ENCODE measurements around the gene ERCC5.

The ERCC5 gene

DNA sequence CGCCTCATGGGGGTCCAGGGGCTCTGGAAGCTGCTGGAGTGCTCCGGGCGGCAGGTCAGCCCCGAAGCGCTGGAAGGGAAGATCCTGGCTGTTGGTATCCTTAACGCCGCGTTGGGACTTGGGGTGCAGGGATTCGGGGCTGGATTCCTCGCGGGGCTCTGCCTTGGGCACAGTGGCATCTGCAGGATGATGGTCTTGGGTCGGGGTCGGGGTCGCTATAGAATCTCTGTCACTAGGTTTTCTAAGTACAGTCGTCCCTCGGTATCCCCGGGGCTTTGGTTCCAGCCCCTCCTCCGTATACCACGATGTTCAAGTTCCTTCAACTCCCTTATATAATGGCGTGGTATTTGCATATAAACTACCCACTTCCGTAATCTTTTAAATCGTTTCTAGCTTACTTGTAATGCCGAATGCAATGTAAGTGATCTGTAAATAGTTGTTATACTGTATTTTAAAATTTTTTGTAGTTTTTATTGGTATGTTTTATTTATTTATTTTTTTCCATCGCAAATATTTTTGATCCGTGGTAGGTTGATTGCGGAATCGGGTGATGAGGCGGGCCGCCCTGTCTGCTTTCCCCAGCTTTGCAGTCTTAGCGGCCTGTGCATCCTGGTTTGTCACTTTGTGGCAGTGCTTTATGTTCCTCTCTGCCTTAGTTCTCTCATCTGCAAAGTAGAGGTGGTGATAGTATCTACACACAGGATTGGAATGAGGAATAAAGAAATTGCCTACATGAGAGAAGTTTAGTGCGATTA lies 606 bp downstream of the ERCC5 start:
- DNase-seq = peak; percentile 44

DNA sequence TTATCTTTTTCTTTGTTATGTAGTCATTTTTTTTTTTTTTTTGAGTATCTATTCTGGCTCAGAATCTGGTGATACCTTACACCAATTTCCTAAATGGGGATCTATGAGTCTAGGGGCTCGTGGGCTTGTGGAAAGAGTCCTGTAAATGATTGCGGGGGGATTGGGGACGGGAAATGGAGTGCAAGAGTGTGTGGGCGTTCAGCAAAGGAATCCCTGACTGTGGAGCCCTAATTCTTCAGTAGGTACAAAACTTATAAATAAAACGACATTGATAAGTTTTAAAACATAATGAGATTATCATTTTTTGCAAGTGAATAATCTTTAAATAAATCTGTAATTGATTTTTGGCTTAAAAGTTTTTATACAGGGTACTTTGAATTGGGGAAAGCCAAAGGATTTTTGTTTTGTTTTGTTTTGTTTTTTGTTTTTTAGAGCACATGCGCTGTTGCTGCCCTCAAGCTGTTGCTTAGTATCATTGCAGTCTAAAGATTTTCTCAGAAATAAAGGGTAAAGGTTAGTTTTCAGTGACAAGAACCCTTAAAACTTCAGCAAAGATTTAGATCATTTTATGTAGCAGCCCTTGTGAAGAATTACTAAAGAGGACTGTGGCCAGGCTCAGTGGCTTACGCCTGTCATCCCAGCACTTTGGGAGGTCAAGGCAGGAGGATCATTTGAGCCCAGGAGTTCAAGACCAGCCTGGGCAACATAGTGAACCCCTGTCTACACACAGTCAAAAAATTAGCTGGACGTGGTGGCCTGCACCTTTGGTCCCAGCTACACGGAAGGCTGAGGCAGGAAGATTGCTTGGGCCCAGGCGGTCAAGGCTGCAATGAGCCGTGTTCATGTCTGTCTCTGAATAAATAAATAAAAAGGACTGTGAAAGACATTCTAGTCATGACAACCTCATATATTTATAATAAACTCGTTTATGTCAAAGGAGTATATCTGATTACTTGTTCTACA lies 1.7 kb downstream of the ERCC5 start:
- DNase-seq = peak; percentile 42

GRCh38 chr13:102848956-102849355 lies 3.1 kb downstream of the ERCC5 start:
- no peak for DNase-seq

DNA sequence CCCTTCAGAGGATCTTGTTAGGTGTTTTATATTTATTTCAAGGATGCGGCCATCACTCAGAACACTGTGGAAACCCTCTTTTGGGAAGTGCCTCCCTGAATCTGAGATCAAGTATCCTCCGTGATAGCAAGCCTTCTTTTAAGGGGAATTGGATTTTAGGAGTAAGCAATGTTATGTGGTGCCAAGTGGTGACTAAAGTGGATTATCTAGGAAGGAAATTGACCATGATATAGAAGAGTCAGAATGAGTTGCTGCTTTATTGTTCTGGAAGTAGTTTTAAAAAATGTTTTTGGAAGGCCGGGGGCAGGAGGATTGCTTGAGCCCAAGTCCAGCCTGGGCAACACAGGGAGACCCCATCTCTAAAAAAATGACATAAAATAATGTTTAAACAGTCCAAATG lies 6.7 kb downstream of the ERCC5 start:
- no peak for DNase-seq

DNA sequence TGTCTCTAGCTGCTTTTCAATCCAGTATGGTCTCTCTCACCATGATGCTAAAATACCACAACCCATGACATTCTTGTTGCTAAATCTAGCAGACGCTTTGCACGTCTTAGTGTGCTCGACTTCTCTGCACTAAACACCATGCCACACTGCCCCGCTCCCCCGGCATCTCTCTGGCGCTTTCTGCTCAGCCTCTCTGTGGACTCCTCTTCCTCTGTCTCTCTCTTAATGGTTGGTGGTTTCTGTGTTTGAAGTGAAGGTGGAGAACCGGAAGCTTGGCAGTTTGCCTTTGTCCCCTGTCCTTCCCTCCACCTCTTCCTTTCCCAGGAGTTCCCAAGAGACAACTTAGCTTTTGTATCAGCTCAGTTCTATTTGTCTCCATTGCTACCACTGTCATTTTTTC lies 8.8 kb downstream of the ERCC5 start:
- no peak for DNase-seq

DNA sequence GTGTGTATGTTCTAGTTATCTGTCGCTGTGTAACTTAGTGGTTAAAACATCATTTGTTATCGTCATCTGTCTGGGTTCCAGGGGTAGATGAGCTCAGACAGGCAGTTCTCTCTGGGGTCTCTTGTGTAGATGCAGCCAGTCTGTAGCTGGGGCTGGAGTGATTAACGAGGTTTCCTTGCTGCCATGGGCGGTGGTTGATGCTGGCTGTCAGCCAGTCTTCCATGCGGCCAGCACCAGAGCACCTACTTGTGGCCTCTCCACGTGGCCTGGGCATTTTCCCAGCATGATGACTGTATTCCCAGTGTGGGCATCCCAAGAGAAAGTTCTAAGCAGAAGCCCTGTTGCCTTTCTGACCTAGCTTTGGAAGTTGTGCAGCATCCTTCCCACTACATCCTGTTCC lies 10.7 kb downstream of the ERCC5 start:
- DNase-seq = no peak

GRCh38 chr13:102862624-102863210 lies 16.9 kb downstream of the ERCC5 start:
- DNase-seq = no peak

DNA sequence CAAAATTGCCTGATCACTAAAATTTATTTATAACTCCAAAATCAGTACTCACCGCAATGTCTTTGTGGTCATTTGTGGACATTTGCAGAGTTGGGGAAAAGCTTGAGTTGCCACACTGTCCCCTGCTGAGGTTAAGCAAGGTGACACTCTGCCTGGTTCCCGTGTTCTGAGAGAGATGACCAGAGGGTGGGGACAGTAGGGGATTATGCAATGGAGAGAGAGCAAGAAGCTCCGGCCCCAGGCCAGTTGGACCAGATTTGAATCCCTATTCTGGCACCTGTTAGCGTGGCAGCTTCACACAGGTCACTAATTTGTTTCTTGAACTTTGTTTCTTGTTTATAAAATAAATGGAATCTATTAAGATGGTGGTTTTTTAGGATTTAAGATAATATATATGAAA lies 17.8 kb downstream of the ERCC5 start:
- DNase-seq = no peak

- DNase-seq = no peak
Measured at GRCh38 chr13:102868366-102868936, 22.6 kb downstream of the ERCC5 start.

DNA sequence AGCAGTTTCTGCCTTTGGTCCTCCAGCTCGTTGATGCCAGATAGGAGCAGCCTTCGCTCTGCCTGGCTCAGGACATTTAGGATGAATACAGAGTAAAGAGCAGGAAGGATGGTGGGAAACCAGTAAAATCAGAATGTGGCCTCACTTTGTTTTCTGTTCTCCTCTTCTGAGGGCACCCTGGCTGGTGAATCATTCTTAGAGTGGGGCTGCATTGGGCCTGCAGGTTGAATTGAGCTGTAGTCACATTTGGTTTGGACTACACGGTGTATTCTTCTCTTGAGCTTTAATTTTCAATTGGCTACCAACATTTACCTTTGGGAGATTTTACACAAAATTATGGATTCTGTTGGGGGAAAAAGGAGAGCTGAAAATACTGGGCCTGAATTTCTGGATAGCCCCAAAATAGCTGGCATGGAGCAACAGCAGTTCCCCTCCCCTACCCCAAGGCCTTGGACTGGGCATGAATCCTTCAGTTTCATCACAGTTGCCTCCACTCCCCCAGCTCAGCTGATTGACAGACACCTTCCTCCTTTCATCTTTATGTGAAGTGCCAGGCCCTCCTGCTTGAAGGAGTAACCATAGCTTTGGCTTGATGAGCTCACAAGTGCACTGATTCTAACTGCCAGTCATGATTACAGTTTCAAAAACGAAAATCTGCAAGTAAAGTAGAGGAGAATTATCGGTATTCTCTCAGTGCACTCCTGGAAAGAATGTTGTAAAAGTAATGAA lies 24.3 kb downstream of the ERCC5 start:
- DNase-seq = no peak

DNA sequence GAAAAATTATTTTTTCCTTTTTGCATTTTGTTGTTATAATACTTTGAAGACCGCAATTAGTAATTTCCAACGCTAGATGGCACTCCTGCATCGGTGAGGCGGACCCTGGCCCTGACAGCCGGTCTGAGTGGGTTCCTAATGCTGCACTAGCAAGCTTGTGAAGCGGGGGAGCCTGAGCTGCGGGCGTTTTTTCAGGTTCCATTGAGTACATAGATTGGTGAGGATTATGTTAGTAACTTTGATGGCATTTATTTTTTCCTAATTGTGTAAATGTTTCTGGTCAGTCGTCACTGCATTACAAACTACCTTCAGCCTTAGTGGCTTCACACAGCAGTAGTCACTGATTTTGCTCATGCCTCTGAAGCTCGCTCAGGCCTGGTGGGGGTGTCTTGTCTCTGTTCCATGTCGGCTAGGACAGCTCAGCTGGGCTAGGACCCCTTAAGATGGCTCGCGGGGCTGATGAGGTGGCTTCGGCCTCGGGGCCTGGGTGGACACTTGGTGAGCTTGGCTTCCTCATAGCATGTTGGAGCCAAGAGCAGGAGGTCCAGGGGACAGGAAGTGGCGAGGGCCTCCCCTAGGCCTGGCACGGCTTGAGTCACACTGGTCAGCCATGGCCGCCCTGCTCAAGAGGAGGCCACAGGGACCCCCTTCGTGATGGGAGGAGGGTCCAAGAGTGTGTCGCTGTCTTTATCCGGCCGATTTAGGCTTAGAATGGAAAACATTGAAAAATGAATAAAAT lies 25.0 kb downstream of the ERCC5 start:
- peak; percentile 43 for DNase-seq

- DNase-seq = no peak
Measured at GRCh38 chr13:102872131-102872530, 26.3 kb downstream of the ERCC5 start.

DNA sequence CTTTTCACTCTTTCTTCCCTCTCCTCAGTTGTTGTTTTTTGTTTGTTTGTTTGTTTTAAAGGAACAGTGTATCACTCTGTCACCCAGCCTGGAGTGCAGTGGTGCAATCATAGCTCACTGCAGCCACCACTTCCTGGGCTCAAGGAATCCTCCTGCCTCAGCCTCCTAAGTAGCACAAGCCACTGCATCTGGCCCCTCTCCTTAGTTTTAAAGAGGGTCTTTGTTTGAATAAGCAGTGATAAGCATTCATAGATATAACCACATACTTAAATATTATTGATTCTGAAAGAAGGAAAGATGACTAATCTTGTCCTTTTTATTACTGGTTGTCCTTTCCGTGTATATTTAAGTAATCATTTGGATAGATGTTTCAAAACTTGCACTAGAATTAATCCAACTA lies 26.7 kb downstream of the ERCC5 start:
- DNase-seq = no peak

GRCh38 chr13:102873653-102874052 lies 27.8 kb downstream of the ERCC5 start:
- DNase-seq = no peak

DNA sequence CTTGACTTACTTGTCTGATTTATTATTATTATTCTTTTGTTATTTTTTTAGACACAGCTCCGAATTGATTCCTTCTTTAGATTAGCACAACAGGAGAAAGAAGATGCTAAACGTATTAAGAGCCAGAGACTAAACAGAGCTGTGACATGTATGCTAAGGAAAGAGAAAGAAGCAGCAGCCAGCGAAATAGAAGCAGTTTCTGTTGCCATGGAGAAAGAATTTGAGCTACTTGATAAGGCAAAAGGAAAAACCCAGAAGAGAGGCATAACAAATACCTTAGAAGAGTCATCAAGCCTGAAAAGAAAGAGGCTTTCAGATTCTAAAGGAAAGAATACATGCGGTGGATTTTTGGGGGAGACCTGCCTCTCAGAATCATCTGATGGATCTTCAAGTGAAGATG lies 29.4 kb downstream of the ERCC5 start:
- no peak for DNase-seq

- DNase-seq = no peak
Measured at GRCh38 chr13:102877303-102877702, 31.5 kb downstream of the ERCC5 start.

- no peak for DNase-seq
Measured at GRCh38 chr13:102878481-102878880, 32.6 kb downstream of the ERCC5 start.

GRCh38 chr13:102879793-102880499 lies 34.1 kb downstream of the ERCC5 start:
- no peak for DNase-seq

DNA sequence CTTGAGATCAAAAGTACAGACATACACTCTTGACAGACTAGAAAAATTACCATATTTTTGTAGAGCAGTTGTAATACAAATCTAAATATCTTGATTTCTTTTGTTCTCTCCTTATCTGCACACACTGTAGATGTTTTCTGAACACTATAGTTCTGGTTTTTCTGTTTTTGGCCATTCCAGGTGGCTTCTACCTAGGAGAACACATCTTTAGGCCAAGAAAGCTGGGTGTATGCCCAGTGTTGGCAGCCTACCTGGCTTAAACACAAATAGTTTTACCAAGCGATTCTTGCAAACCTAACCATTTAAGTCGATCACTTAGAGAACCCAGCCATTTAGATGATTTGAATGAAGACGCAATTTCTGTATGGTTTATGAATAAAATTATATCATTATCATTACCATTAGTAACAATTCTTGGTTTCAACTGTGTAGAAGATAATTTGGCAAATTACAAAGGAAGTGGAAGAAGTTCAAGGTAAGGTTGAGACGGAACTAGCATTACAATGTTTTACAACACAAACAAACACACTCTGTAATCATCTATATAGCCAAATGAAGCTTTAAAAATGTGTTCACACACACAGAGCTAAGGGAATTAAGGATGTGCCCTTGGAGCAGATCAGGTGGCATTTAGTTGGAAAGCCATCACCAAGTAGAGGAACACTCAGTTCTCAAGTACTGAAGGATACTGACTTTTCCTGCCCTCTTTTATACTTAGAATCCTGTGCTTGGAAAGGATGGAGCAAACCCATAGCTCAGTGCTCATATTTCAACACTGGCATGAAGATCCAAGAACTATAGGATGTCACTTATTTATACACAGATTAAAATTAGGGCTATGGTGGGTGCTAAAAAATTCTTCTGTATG lies 36.2 kb downstream of the ERCC5 start:
- no peak for DNase-seq

DNA sequence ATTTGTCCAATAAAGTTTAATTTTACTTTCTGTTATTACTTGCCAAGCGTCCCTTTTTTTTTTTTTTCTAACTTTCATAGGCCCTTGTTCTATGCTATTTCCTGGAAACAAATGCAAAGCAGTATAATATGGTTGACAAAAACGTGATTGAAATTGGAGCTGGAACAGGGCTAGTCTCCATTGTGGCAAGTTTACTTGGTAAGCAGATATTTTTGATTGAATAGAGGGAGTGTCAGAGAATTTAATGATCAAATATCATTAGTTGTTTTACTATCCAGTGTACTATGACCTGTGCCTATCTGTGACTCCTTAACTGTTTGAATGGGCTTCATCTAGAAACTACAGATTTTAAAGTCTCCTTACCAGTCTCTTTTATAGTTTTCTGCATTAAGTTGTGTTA lies 46.7 kb downstream of the ERCC5 start:
- no peak for DNase-seq

Data from DMS79 (cell line).